Psoas muscle (tissue), 8 donors: ENCODE measurements around the gene LMOD1. TPM values are rescaled to one million over a fixed set of nuclear protein-coding genes. Genes with fewer than 3 reads are reported as not detected.
A peak's percentile ranks its signal among the peaks of the same experiment; 100 is the strongest.

Experiments
- ATAC-seq, 4 donors: fragments of 200-7000 bp; cut with Tn5 transposase; one replicate each; pipeline ENCODE4 v1.9.1; 2020; ENCODE audit warnings: moderate library complexity in 3 of 4, mild to moderate bottlenecking in 2 of 4
- DNase-seq, 2 donors: peaks; one replicate each; pipeline ENCODE4 v3.0.0-alpha.2; 2020
- H3K27ac ChIP-seq: fragments of 200-600 bp; one replicate; pipeline ENCODE4 v1.8.0; 2022
- H3K27me3 ChIP-seq, 3 donors: fragments of 200-600 bp in 1 of 3; one replicate each; pipeline versions ENCODE4 v1.6.1 to v1.8.0; 2013 to 2022; ENCODE audit warnings: low read length in 2 of 3, mild to moderate bottlenecking in 2 of 3, moderate library complexity in 1 of 3; ENCODE audit not compliant: insufficient read depth in 3 of 3
- H3K36me3 ChIP-seq, 2 donors: fragments of 200-600 bp in 1 of 2; one replicate each; pipeline versions ENCODE4 v1.6.1 to v1.8.0; 2013 to 2022; ENCODE audit warnings: low read depth in 1 of 2, mild to moderate bottlenecking in 1 of 2, moderate library complexity in 1 of 2; ENCODE audit not compliant: insufficient read depth in 1 of 2
- H3K4me1 ChIP-seq: fragments of 200-600 bp; one replicate; pipeline ENCODE4 v1.8.0; 2022
- H3K4me3 ChIP-seq: fragments of 200-600 bp; one replicate; pipeline ENCODE4 v1.8.0; 2022; ENCODE audit warnings: mild to moderate bottlenecking
- H3K9me3 ChIP-seq: fragments of 200-600 bp; one replicate; pipeline ENCODE4 v1.8.0; 2022
- CTCF ChIP-seq: fragments of 200-600 bp; IDR thresholded peaks from one replicate; pipeline ENCODE4 v1.8.0; 2022; ENCODE audit warnings: antibody characterized with exemption
- WGBS, 3 donors: extraction: QIAGEN DNeasy Blood & Tissue Kit; methylation state at CpG; one replicate each; pipeline versions ENCODE4 v1.1.6 to v1.1.7; 2013; 5-methylcytosine and 5-hydroxymethylcytosine counted together
- intact Hi-C, 2 donors: fragments of 100-400 bp; cut with DNase I; formaldehyde crosslinking; loops; one replicate each; pipeline versions ENCODE4 v1.11.0 to v1.14.2; 2022
- polyA plus RNA-seq, 3 donors: library from polyadenylated mRNA; stranded (reverse); fragments of 200-250 nt; gene quantifications; one replicate each; pipeline ENCODE4 v1.2.3, GENCODE V29; 2013
- total RNA-seq, 4 donors: library from RNA; stranded (reverse); fragmentation: NEBNext Ultra II Directional in 2 of 4; extraction: Animal tissue kit (Norgen Biotek cat#: 25700) in 2 of 4; gene quantifications; one replicate each; pipeline versions ENCODE4 v1.2.1 to v1.2.4, GENCODE V29; 2021 to 2023
- donor health status: healthy with polysubstance abuse.
- donor health status: DM: no; HTN: no; CAD: no; lungs with moderate emphysema.
- donor health status: Bipolar disorder and iron deficiency.
- donor health status: healthy.
- donor health status: DM: yes; HTN: yes; CAD: no.
- donor health status: DM: no; HTN: no; CAD: no.
- donor health status: DM: no; HTN: no; CAD: no.
- donor health status: DM: yes; HTN: yes; CAD: no.

The LMOD1 gene
- total and polyA plus RNA-seq, 7 donors: 4.9 to 45.4 (median 15.5) TPM

GRCh38 chr1:201945863-201946223, 505 bp downstream of the LMOD1 start:
- DNase-seq (no peak), ATAC-seq (no peak)
- Histone ChIP-seq H3K4me3 (peak overlapping the region; percentile 84), H3K9me3 (no peaks in the 10 kb centered on the region), H3K27me3 (no peaks in the 10 kb centered on the region), H3K4me1 (peaks cover 16% of the 10 kb centered on the region), H3K36me3 (no peaks in the 10 kb centered on the region), H3K27ac (peak overlapping the region; percentile 86)
- 9 to 19% (median 11%) methylated on average over 10 of the region's 10 CpGs for WGBS, 3 donors
- intact Hi-C loops: loop anchor here in 1 of 2 donors (2.0 kb wide), 1 partner anchor 57 kb away; the partner anchor contains the start of gene SHISA4
- TF ChIP-seq CTCF: no peak

GRCh38 chr1:201945157-201945556, 1.2 kb downstream of the LMOD1 start:
- TF ChIP-seq CTCF: peak; percentile 39
- H3K4me3 ChIP-seq: peak overlapping the region; percentile 84

GRCh38 chr1:201944639-201945038, 1.7 kb downstream of the LMOD1 start:
- ATAC-seq: peak in 2 of 4 donors; percentile 55 to 61
- H3K27me3 ChIP-seq: no peaks in the 10 kb centered on the region
- no peak for DNase-seq
- peaks cover 21% of the 10 kb centered on the region for H3K4me1 ChIP-seq
- peak overlapping the region; percentile 86 for H3K27ac ChIP-seq
- H3K36me3 ChIP-seq: no peaks in the 10 kb centered on the region
- TF ChIP-seq CTCF: no peak
- 24 to 51% (median 27%) methylated on average over 3 of the region's 3 CpGs for WGBS, 3 donors
- H3K4me3 ChIP-seq: peak overlapping the region; percentile 84
- intact Hi-C loops: no loop called here
- no peaks in the 10 kb centered on the region for H3K9me3 ChIP-seq

More at GRCh38 chr1:201945157-201945556, 1.2 kb downstream of the LMOD1 start:
- H3K27me3 ChIP-seq: no peaks in the 10 kb centered on the region
- H3K27ac ChIP-seq: peak overlapping the region; percentile 86
- H3K36me3 ChIP-seq: no peaks in the 10 kb centered on the region
- H3K9me3 ChIP-seq: no peaks in the 10 kb centered on the region
- intact Hi-C loops: no loop called here
- peaks cover 21% of the 10 kb centered on the region for H3K4me1 ChIP-seq
- DNase-seq (no peak), ATAC-seq (peak in 2 of 4 donors; percentile 23 to 47)
- WGBS, 3 donors: 18 to 29% (median 28%) methylated on average over 4 of the region's 4 CpGs

- ATAC-seq (no peak), DNase-seq (no peak)
- Histone ChIP-seq H3K36me3 (no peaks in the 10 kb centered on the region), H3K9me3 (no peaks in the 10 kb centered on the region), H3K27me3 (no peaks in the 10 kb centered on the region), H3K4me3 (peak overlapping the region; percentile 84), H3K4me1 (peaks cover 25% of the 10 kb centered on the region), H3K27ac (peak overlapping the region; percentile 86)
- intact Hi-C loops: no loop called here
- 33 to 57% (median 37%) methylated on average over 6 of the region's 6 CpGs for WGBS, 3 donors
- TF ChIP-seq CTCF: no peak
These were observed 2.3 kb downstream of the LMOD1 start for GRCh38 chr1:201944002-201944401.

- H3K36me3 ChIP-seq: no peaks in the 10 kb centered on the region
- DNase-seq (no peak), ATAC-seq (no peak)
- peak overlapping the region; percentile 84 for H3K4me3 ChIP-seq
- H3K27ac ChIP-seq: peak overlapping the region; percentile 86
- no peaks in the 10 kb centered on the region for H3K9me3 ChIP-seq
- TF ChIP-seq CTCF: no peak
- no peaks in the 10 kb centered on the region for H3K27me3 ChIP-seq
- intact Hi-C loops: no loop called here
- peaks cover 27% of the 10 kb centered on the region for H3K4me1 ChIP-seq
- 33 to 79% (median 68%) methylated on average over 1 of the region's 1 CpG for WGBS, 3 donors
These were observed 4.2 kb downstream of the LMOD1 start for GRCh38 chr1:201942129-201942495.
